Left ventricle myocardium inferior (tissue), 1 donor: ENCODE data around the gene UQCR10. TPM values are rescaled to one million over a fixed set of nuclear protein-coding genes. Genes with fewer than 3 reads are reported as not detected.

Experiments used
- DNase-seq: peaks from one replicate; pipeline ENCODE4 v3.0.0-alpha.2; 2020
- H3K27ac ChIP-seq: fragments of 200-600 bp; replicated peaks from 2 replicates; pipeline ENCODE4 v1.8.0; 2021
- H3K27me3 ChIP-seq: fragments of 200-600 bp; 2 replicates; pipeline ENCODE4 v1.8.0; 2021; ENCODE audit warnings: low read depth
- H3K36me3 ChIP-seq: fragments of 200-600 bp; 2 replicates; pipeline ENCODE4 v1.8.0; 2021
- H3K4me1 ChIP-seq: fragments of 200-600 bp; 2 replicates; pipeline ENCODE4 v1.8.0; 2021
- H3K4me3 ChIP-seq: fragments of 200-600 bp; 2 replicates; pipeline ENCODE4 v1.8.0; 2021; ENCODE audit warnings: mild to moderate bottlenecking, moderate library complexity
- H3K9me3 ChIP-seq: fragments of 200-600 bp; replicated peaks from 2 replicates; pipeline ENCODE4 v1.8.0; 2021
- intact Hi-C: fragments of 100-400 bp; cut with micrococcal nuclease; formaldehyde crosslinking; loops from one replicate; pipeline ENCODE4 v1.11.0; 2022
- total RNA-seq: library from RNA; stranded (reverse); fragmentation: NEBNext Ultra II Directional; extraction: Animal tissue kit (Norgen Biotek cat#: 25700); gene quantifications from one replicate; pipeline ENCODE4 v1.2.1, GENCODE V29; 2021
- TF ChIP-seq, protein P1 (sequence below): fragments of 200-600 bp; IDR thresholded peaks from 2 replicates; pipeline ENCODE4 v1.8.0; 2021; ENCODE audit warnings: antibody characterized with exemption, mild to moderate bottlenecking, borderline replicate concordance
- donor health status: DM: no; HTN: yes; CAD: no; lungs with severe emphysema.

The UQCR10 gene
- total RNA-seq, 1 donor from 2014 or later, result 403 TPM

DNA sequence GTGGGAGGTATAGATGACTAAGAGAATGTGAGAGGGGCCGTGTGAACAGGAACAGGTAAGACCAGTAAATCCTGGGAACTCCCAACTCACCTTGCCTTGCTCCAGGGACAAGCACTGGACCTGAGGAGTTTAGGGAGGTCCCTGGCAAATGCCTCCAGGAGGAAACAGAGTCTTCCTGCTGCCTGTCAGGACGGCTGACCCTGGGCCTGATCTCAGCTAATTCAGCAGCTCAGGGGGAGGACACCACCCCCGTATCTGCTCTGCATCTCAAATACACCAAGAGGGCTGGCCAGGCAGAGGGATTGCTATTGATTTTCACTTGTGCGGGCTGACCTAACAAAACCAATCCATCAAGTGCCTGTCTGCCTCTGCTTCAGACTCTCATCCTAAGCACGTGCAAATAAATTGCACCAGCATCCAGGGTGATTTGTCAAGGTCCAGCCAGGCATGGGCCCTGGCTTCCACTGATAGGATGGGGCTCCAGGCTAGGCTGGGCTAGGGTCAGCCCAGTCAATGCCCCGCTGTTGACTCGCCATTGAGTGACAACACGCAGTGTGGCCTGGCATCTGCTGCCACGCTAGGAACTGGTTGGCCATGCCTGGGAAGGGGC lies 20.3 kb downstream of the UQCR10 start:
- peaks cover 58% of the 10 kb centered on the region for H3K36me3 ChIP-seq
- intact Hi-C loops, result no loop called here

DNA sequence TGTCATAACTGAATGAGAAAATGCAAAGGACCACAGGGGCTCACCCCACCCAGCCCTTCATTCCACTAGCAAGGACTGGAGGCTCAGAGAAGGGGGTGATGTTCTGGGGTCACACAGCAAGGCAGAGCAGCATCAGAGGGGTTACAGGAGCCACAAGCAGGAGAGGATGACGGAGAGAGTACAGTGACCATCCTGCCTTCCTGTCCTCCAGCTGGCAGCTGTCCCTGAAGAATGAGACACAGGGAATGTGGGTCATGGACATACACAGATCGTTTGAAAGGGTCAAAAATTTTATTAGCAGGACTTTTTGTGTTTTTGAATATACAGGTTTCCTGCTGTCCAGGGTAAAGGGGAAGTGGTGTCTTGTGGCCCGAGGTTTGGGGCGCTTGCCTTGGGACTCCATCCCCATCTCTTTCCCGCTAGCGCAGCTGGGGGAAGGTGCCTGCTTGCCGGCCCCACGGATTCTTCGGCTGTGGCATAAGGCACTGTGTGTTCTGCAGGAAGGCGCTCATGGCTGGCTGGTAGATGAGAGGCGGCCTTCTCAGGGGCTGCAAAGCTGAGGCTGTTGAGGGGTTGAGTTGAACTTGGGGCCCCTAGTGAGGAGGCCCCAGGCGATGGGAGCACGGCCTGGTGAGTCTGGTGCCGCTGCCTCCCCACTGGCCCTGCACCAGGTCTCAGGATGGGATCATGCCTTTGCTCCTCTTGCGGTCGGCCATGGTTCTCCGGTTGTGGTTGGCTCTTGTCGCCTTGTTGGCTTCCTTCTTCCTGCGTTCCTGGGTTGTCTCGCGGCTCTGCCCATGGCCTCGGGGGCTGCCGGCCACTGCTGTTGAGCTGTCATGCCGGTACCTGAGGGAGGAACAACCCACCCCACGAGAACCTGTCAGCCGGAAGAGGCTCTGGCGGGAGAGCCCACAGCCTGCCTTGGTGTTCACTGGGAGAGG lies 21.4 kb downstream of the UQCR10 start:
- H3K27ac ChIP-seq, result no peak overlapping the region
- H3K36me3 ChIP-seq, result peaks cover 69% of the 10 kb centered on the region
- no peaks in the 10 kb centered on the region for H3K9me3 ChIP-seq
- peaks cover 11% of the 10 kb centered on the region for H3K4me1 ChIP-seq
- no peaks in the 10 kb centered on the region for H3K27me3 ChIP-seq
- no peak overlapping the region for H3K4me3 ChIP-seq
- TF ChIP-seq, protein P1, sequence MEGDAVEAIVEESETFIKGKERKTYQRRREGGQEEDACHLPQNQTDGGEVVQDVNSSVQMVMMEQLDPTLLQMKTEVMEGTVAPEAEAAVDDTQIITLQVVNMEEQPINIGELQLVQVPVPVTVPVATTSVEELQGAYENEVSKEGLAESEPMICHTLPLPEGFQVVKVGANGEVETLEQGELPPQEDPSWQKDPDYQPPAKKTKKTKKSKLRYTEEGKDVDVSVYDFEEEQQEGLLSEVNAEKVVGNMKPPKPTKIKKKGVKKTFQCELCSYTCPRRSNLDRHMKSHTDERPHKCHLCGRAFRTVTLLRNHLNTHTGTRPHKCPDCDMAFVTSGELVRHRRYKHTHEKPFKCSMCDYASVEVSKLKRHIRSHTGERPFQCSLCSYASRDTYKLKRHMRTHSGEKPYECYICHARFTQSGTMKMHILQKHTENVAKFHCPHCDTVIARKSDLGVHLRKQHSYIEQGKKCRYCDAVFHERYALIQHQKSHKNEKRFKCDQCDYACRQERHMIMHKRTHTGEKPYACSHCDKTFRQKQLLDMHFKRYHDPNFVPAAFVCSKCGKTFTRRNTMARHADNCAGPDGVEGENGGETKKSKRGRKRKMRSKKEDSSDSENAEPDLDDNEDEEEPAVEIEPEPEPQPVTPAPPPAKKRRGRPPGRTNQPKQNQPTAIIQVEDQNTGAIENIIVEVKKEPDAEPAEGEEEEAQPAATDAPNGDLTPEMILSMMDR, result no peak
- no peak for DNase-seq
- intact Hi-C loops, result no loop called here

More for the DNA sequence above, 20.3 kb downstream of the UQCR10 start:
- peaks cover 13% of the 10 kb centered on the region for H3K4me1 ChIP-seq
- TF ChIP-seq, protein P1, result no peak
- no peak overlapping the region for H3K4me3 ChIP-seq
- H3K27me3 ChIP-seq, result no peaks in the 10 kb centered on the region
- H3K27ac ChIP-seq, result no peak overlapping the region
- no peak for DNase-seq
- H3K9me3 ChIP-seq, result no peaks in the 10 kb centered on the region

DNA sequence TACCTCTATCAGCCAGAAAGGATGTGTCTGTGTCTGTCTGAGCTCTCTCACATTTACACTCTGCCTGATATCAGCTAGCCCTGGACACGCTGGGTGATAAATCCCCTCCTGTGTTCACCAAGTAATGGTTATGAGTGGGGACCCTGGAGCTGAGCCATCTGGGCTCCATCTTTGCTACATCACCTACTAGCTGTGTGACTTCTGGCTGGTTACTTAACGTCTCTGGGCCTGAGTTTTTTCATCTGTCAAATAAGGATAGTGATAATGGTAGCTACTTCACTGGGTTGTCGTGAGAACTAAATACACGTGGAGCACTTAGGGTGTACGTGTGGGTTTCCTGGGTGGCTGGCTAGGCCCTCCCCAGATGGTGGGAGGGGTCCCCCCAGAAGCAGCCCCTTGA lies 22.9 kb downstream of the UQCR10 start:
- TF ChIP-seq, protein P1, result no peak
- Histone ChIP-seq H3K36me3 (peaks cover 81% of the 10 kb centered on the region), H3K4me1 (peaks cover 3% of the 10 kb centered on the region), H3K27ac (no peak overlapping the region), H3K9me3 (no peaks in the 10 kb centered on the region), H3K4me3 (no peak overlapping the region), H3K27me3 (no peaks in the 10 kb centered on the region)
- DNase-seq, result no peak
- intact Hi-C loops, result no loop called here

DNA sequence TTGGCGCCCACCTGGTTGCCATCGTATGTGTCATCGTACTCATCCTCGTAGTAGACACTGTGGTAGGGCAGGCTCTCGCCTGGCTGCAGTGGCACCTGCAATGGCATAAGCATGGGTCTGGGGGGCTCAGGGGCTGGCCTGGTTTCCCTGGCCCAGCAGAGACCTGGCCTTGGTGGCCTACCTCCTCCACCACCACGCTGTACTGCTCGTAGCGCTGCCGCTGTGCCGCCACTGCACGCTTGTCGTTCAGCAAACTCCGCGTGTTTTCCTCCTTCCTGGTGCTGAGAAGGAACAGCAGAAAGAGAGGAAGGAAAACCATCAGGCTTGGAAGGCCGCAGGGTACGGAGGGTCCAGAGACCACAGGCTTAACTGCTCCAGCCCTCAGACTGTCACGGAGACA lies 26.2 kb downstream of the UQCR10 start:
- no peak for DNase-seq
- Histone ChIP-seq H3K4me1 (peaks cover 12% of the 10 kb centered on the region), H3K36me3 (peaks cover 87% of the 10 kb centered on the region), H3K9me3 (no peaks in the 10 kb centered on the region), H3K4me3 (no peak overlapping the region), H3K27me3 (no peaks in the 10 kb centered on the region), H3K27ac (no peak overlapping the region)
- intact Hi-C loops, result no loop called here
- TF ChIP-seq, protein P1, result no peak

- Histone ChIP-seq H3K36me3 (peaks cover 75% of the 10 kb centered on the region), H3K9me3 (no peaks in the 10 kb centered on the region), H3K4me3 (no peak overlapping the region), H3K27me3 (no peaks in the 10 kb centered on the region), H3K27ac (no peak overlapping the region), H3K4me1 (peaks cover 35% of the 10 kb centered on the region)
- intact Hi-C loops, result no loop called here
- TF ChIP-seq, protein P1, result no peak
- DNase-seq, result no peak
These were observed 28.5 kb downstream of the UQCR10 start for GRCh38 chr22:29795663-29796062.
